Measurements from ENCODE around the gene CCDC142. TPM values are rescaled to one million over a fixed set of nuclear protein-coding genes. Genes with fewer than 3 reads are reported as not detected.

Gene CCDC142
- total RNA-seq, 4 donors from 2014 or later, result 9.6 to 27.8 (median 19.2) TPM

GRCh38 chr2:74425523-74425922 is 57.3 kb downstream of the CCDC142 start:
- Histone ChIP-seq H3K27me3 (no peaks in the 10 kb centered on the region), H3K4me1 (peaks cover 13 to 16% (median 15%) of the 10 kb centered on the region in 4 donors), H3K4me3 (no peak overlapping the region), H3K9me3 (no peaks in the 10 kb centered on the region), H3K27ac (replicated peaks in 1 of 4) (no peak overlapping the region), H3K36me3 (peaks cover 16 to 56% (median 54%) of the 10 kb centered on the region in 4 donors)
- no peak for DNase-seq (ENCODE audit: extremely low spot score)
- no peak for TF ChIP-seq EP300 (IDR thresholded peaks at IDR 0.05)
- no peak for TF ChIP-seq CTCF (IDR thresholded peaks at IDR 0.05)
- no peak for TF ChIP-seq POLR2AphosphoS5 (IDR thresholded peaks at IDR 0.05)
- TF ChIP-seq POLR2A (IDR thresholded peaks at IDR 0.05; ENCODE audit: low read depth), result no peak
- intact Hi-C loops (cut with DNase I), result no loop called here
- no CpG with 5 or more reads among the region's 7 CpGs for WGBS

GRCh38 chr2:74424995-74425406 is 57.8 kb downstream of the CCDC142 start:
- WGBS, result 46% methylated on average over 3 of the region's 5 CpGs
- no peaks in the 10 kb centered on the region for H3K9me3 ChIP-seq
- TF ChIP-seq CTCF (IDR thresholded peaks at IDR 0.05) (no peak), POLR2AphosphoS5 (IDR thresholded peaks at IDR 0.05) (no peak), POLR2A (IDR thresholded peaks at IDR 0.05; ENCODE audit: low read depth) (no peak), EP300 (IDR thresholded peaks at IDR 0.05) (no peak)
- no peaks in the 10 kb centered on the region for H3K27me3 ChIP-seq
- peaks cover 13 to 16% (median 15%) of the 10 kb centered on the region in 4 donors for H3K4me1 ChIP-seq
- peaks cover 16 to 51% (median 49%) of the 10 kb centered on the region in 4 donors for H3K36me3 ChIP-seq
- intact Hi-C loops (cut with DNase I), result no loop called here
- no peak for DNase-seq (ENCODE audit: extremely low spot score)
- H3K4me3 ChIP-seq, result no peak overlapping the region
- H3K27ac ChIP-seq (replicated peaks in 1 of 4), result no peak overlapping the region

- Histone ChIP-seq H3K4me3 (no peak overlapping the region), H3K4me1 (peaks cover 13 to 16% (median 15%) of the 10 kb centered on the region in 4 donors), H3K27ac (replicated peaks in 1 of 4) (no peak overlapping the region), H3K27me3 (no peaks in the 10 kb centered on the region), H3K36me3 (peaks cover 10 to 45% (median 43%) of the 10 kb centered on the region in 4 donors), H3K9me3 (no peaks in the 10 kb centered on the region)
- no peak for TF ChIP-seq EP300 (IDR thresholded peaks at IDR 0.05)
- no peak for TF ChIP-seq CTCF (IDR thresholded peaks at IDR 0.05)
- no peak for TF ChIP-seq POLR2AphosphoS5 (IDR thresholded peaks at IDR 0.05)
- TF ChIP-seq POLR2A (IDR thresholded peaks at IDR 0.05; ENCODE audit: low read depth), result no peak
- no peak for DNase-seq (ENCODE audit: extremely low spot score)
- WGBS, result 83% methylated on average over 5 of the region's 5 CpGs
- intact Hi-C loops (cut with DNase I), result no loop called here
Observed at GRCh38 chr2:74424139-74424992, 58.4 kb downstream of the CCDC142 start.

Other genes starting within 250 kb of the CCDC142 start
- gene SLC4A5, start 139.6 kb downstream of the CCDC142 start, total RNA-seq, result 1 to 10 TPM in 3 of 4 donors, under 1 TPM in 1; 0.50 to 1.8 (median 1.4) TPM
- 100 to 1,000 TPM; 136 to 188 (median 162) TPM for gene DCTN1, start 102.7 kb downstream of the CCDC142 start, total RNA-seq
- gene C2orf81, start 61.4 kb downstream of the CCDC142 start, total RNA-seq, result 1 to 10 TPM in 3 of 4 donors, under 1 TPM in 1; 0.66 to 4.6 (median 3.2) TPM
- 10 to 100 TPM in 2 of 4 donors, 1 to 10 TPM in 2; 7.6 to 14.6 (median 11.9) TPM for gene WDR54, start 61.3 kb downstream of the CCDC142 start, total RNA-seq
- 10 to 100 TPM in 2 of 4 donors, 1 to 10 TPM in 2; 8.4 to 14.1 (median 11.3) TPM for gene RTKN, start 41.1 kb downstream of the CCDC142 start, total RNA-seq
- gene INO80B, start 27.9 kb downstream of the CCDC142 start, total RNA-seq, result 10 to 100 TPM in 3 of 4 donors, 1 to 10 TPM in 1; 8.7 to 16.6 (median 10.6) TPM
- 10 to 100 TPM; 40.0 to 56.4 (median 47.2) TPM for gene WBP1, start 24.6 kb downstream of the CCDC142 start, total RNA-seq
- gene MOGS, start 17.6 kb downstream of the CCDC142 start, total RNA-seq, result 10 to 100 TPM; 20.8 to 38.7 (median 28.3) TPM
- 10 to 100 TPM; 15.4 to 40.4 (median 38.8) TPM for gene MRPL53, start 10.3 kb downstream of the CCDC142 start, total RNA-seq
- 10 to 100 TPM; 17.4 to 23.0 (median 20.6) TPM for gene TTC31, start 83 bp upstream of the CCDC142 start, total RNA-seq
- gene LBX2, start 16.6 kb upstream of the CCDC142 start, total RNA-seq, result 1 to 10 TPM in 1 of 4 donors, under 1 TPM in 3; 0.32 to 1.7 (median 0.84) TPM
- 10 to 100 TPM; 11.3 to 14.1 (median 12.7) TPM for gene PCGF1, start 24.7 kb upstream of the CCDC142 start, total RNA-seq
- gene TLX2, start 31.5 kb upstream of the CCDC142 start, total RNA-seq, result under 1 TPM in 3 of 4 donors, not detected in 1; 0.42 to 0.99 (median 0.84) TPM
- gene DQX1, start 43.2 kb upstream of the CCDC142 start, total RNA-seq, result not detected
- 10 to 100 TPM; 83.6 to 95.1 (median 89.6) TPM for gene AUP1, start 46.7 kb upstream of the CCDC142 start, total RNA-seq
- 10 to 100 TPM; 29.7 to 37.9 (median 31.9) TPM for gene HTRA2, start 46.9 kb upstream of the CCDC142 start, total RNA-seq
- gene LOXL3, start 70.9 kb upstream of the CCDC142 start, total RNA-seq, result 1 to 10 TPM; 7.1 to 8.6 (median 7.7) TPM
- gene DOK1, start 71.7 kb upstream of the CCDC142 start, total RNA-seq, result 10 to 100 TPM; 11.9 to 26.5 (median 19.3) TPM
- gene M1AP, start 165.3 kb upstream of the CCDC142 start, total RNA-seq, result under 1 TPM in 2 of 4 donors, not detected in 2; 0.17 to 0.42 TPM
- gene SEMA4F, start 171.2 kb upstream of the CCDC142 start, total RNA-seq, result 1 to 10 TPM; 2.8 to 5.5 (median 5.3) TPM